GM23338 (cell line): Measurements from ENCODE around the gene MEGF6. TPM values are rescaled to one million over a fixed set of nuclear protein-coding genes. Genes with fewer than 3 reads are reported as not detected.

ENCODE experiments used
- ATAC-seq: fragments of 200-7000 bp; cut with Tn5 transposase; 3 replicates; pipeline ENCODE4 v1.9.1; 2020
- DNase-seq: peaks from one replicate; pipeline ENCODE4 v3.0.0-alpha.2; 2015; ENCODE audit warnings: low spot score
- H2AFZ ChIP-seq: fragments of 200-600 bp; sonication (generic); 2 replicates; pipeline ENCODE4 v1.8.0; 2016; ENCODE audit warnings: antibody characterized with exemption, mild to moderate bottlenecking, moderate library complexity
- H3F3A ChIP-seq: fragments of 200-600 bp; sonication (generic); replicated peaks from 2 replicates; pipeline ENCODE4 v1.8.0; 2017; ENCODE audit warnings: antibody characterized with exemption, mixed run types, low read depth
- H3K27ac ChIP-seq: fragments of 200-600 bp; sonication (generic); 2 replicates; pipeline ENCODE4 v1.6.1; 2016; ENCODE audit warnings: low read depth
- H3K27me3 ChIP-seq: fragments of 200-600 bp; sonication (generic); 2 replicates; pipeline ENCODE4 v1.8.0; 2016; ENCODE audit warnings: mild to moderate bottlenecking, mixed run types, moderate library complexity; ENCODE audit not compliant: insufficient read depth
- H3K36me3 ChIP-seq: fragments of 200-600 bp; sonication (generic); 2 replicates; pipeline ENCODE4 v1.8.0; 2016; ENCODE audit warnings: mild to moderate bottlenecking; ENCODE audit not compliant: insufficient read depth
- H3K4me1 ChIP-seq: fragments of 200-600 bp; sonication (generic); 2 replicates; pipeline ENCODE4 v1.8.0; 2016; ENCODE audit warnings: mild to moderate bottlenecking, moderate library complexity; ENCODE audit not compliant: insufficient read depth
- H3K4me2 ChIP-seq: fragments of 200-600 bp; sonication (generic); 2 replicates; pipeline ENCODE4 v1.7.1; 2017; ENCODE audit warnings: mixed run types
- H3K4me3 ChIP-seq: fragments of 200-600 bp; sonication (generic); 2 replicates; pipeline ENCODE4 v1.6.1; 2016; ENCODE audit warnings: mixed run types
- H3K79me2 ChIP-seq: fragments of 200-600 bp; sonication (generic); replicated peaks from 2 replicates; pipeline ENCODE4 v1.8.0; 2017; ENCODE audit warnings: mild to moderate bottlenecking; ENCODE audit not compliant: insufficient read depth
- H3K9me2 ChIP-seq: fragments of 200-600 bp; sonication (generic); 2 replicates; pipeline ENCODE4 v1.8.0; 2017; ENCODE audit not compliant: insufficient read depth
- H4K20me1 ChIP-seq: fragments of 200-600 bp; sonication (generic); replicated peaks from 2 replicates; pipeline ENCODE4 v1.8.0; 2017; ENCODE audit warnings: mild to moderate bottlenecking; ENCODE audit not compliant: insufficient read depth
- H3K27ac Mint-ChIP-seq: 2 replicates; pipeline ENCODE4 v1.8.0; 2020; ENCODE audit warnings: inconsistent platforms, mild to moderate bottlenecking, moderate library complexity, mixed read lengths
- H3K27me3 Mint-ChIP-seq: 3 replicates; pipeline ENCODE4 v1.8.0; 2022; ENCODE audit warnings: low read depth, mild to moderate bottlenecking, moderate library complexity, mixed read lengths, inconsistent platforms; ENCODE audit not compliant: insufficient read depth, poor library complexity
- H3K36me3 Mint-ChIP-seq: 3 replicates; pipeline ENCODE4 v1.8.0; 2021; ENCODE audit warnings: low read depth, mild to moderate bottlenecking, inconsistent platforms, moderate library complexity, mixed read lengths
- H3K4me1 Mint-ChIP-seq: 3 replicates; pipeline ENCODE4 v1.8.0; 2020; ENCODE audit warnings: mild to moderate bottlenecking, inconsistent platforms, mixed read lengths
- H3K4me3 Mint-ChIP-seq: 3 replicates; pipeline ENCODE4 v1.8.0; 2021; ENCODE audit warnings: moderate library complexity, mild to moderate bottlenecking, inconsistent platforms, mixed read lengths
- H3K9me3 Mint-ChIP-seq: 3 replicates; pipeline ENCODE4 v1.8.0; 2020; ENCODE audit warnings: moderate library complexity, mild to moderate bottlenecking, inconsistent platforms, mixed read lengths
- CREB1 ChIP-seq: fragments of 250-450 bp; sonication (Bioruptor Pico); IDR thresholded peaks from 2 replicates; pipeline ENCODE4 v1.5.0; 2020; ENCODE audit warnings: low read depth, mild to moderate bottlenecking, moderate library complexity
- CTCF ChIP-seq, 2 experiments: fragments of 200-600 bp in 1 of 2; sonication (generic) in 1 of 2; conservative IDR thresholded peaks; 2 replicates each; pipeline versions ENCODE4 v1.5.1 to v1.6.1; 2016 to 2017; ENCODE audit warnings: antibody characterized with exemption in 2 of 2, low read depth in 2 of 2, mild to moderate bottlenecking in 2 of 2, moderate library complexity in 1 of 2
- ETS1 ChIP-seq: IDR thresholded peaks from 2 replicates; pipeline ENCODE4 v1.6.1; 2016; ENCODE audit warnings: antibody characterized with exemption
- EZH2 ChIP-seq: fragments of 200-600 bp; sonication (generic); IDR thresholded peaks from one replicate; pipeline ENCODE4 v1.8.0; 2017; ENCODE audit warnings: antibody characterized with exemption, mild to moderate bottlenecking, low read depth; ENCODE audit not compliant: unreplicated experiment
- EZH2phosphoT487 ChIP-seq: fragments of 200-600 bp; sonication (generic); IDR thresholded peaks from one replicate; pipeline ENCODE4 v1.8.1; 2018; ENCODE audit warnings: antibody characterized with exemption; ENCODE audit not compliant: unreplicated experiment
- JUNB ChIP-seq: IDR thresholded peaks from one replicate; pipeline ENCODE4 v1.6.1; 2016; ENCODE audit warnings: antibody characterized with exemption; ENCODE audit not compliant: unreplicated experiment
- NANOG ChIP-seq: IDR thresholded peaks from 2 replicates; pipeline ENCODE4 v1.6.1; 2016; ENCODE audit warnings: antibody characterized with exemption, borderline replicate concordance
- POLR2AphosphoS5 ChIP-seq: IDR thresholded peaks from 2 replicates; pipeline ENCODE4 v1.6.1; 2016; ENCODE audit warnings: antibody characterized with exemption, low read depth
- REST ChIP-seq: IDR thresholded peaks from one replicate; pipeline ENCODE4 v1.6.1; 2018; ENCODE audit warnings: antibody characterized with exemption; ENCODE audit not compliant: unreplicated experiment
- ZNF114 ChIP-seq: fragments of 250-450 bp; sonication (Bioruptor Pico); IDR thresholded peaks from 2 replicates; pipeline ENCODE4 v1.5.0; 2020; ENCODE audit warnings: mild to moderate bottlenecking, moderate library complexity
- ZNF331 ChIP-seq: fragments of 250-450 bp; sonication (Bioruptor Pico); IDR thresholded peaks from 2 replicates; pipeline ENCODE4 v1.5.0; 2020; ENCODE audit warnings: low read depth, mild to moderate bottlenecking, moderate library complexity
- polyA plus RNA-seq: library from polyadenylated mRNA; unstranded; fragments of >200 nt; fragmentation: Nextera tagmentation; extraction: Ambion mirVana; gene quantifications from 2 replicates; pipeline ENCODE4 v1.2.1, GENCODE V29; 2016
- total RNA-seq: library from RNA; depleted of rRNA; stranded (reverse); fragments of >200 nt; shearing (Covaris generic); gene quantifications from 2 replicates; pipeline ENCODE4 v1.2.3, GENCODE V29; 2014

Gene MEGF6
- total and polyA plus RNA-seq, 2 experiments from 2014 or later: 4.0 to 21.4 TPM

- no peak for TF ChIP-seq ETS1
Measured at GRCh38 chr1:3481046-3481445, 130.3 kb downstream of the MEGF6 start (continued).

GRCh38 chr1:3480369-3480719 lies 131.0 kb downstream of the MEGF6 start:
- H3K79me2 ChIP-seq: no peaks in the 10 kb centered on the region
- no peak for ATAC-seq
- H3K27ac Mint-ChIP-seq: no peak overlapping the region

GRCh38 chr1:3479511-3480368 lies 131.6 kb downstream of the MEGF6 start:
- Histone ChIP-seq H2AFZ (no peak overlapping the region), H3K27me3 (no peaks in the 10 kb centered on the region), H3K79me2 (no peaks in the 10 kb centered on the region), H4K20me1 (no peaks in the 10 kb centered on the region), H3F3A (0 out of 2 replicates have a peak, but pooled peaks cover 2% of the 10 kb centered on the region), H3K4me3 (no peak overlapping the region), H3K9me2 (no peaks in the 10 kb centered on the region), H3K27ac (no peak overlapping the region), H3K4me1 (no peaks in the 10 kb centered on the region), H3K36me3 (no peaks in the 10 kb centered on the region), H3K4me2 (no peak overlapping the region)
- Mint-ChIP-seq H3K4me3 (no peak overlapping the region), H3K27me3 (peaks cover 3% of the 10 kb centered on the region), H3K27ac (no peak overlapping the region), H3K9me3 (peaks cover 4% of the 10 kb centered on the region; the same call in 1 of the 3 replicates), H3K4me1 (peaks cover 2% of the 10 kb centered on the region; the same call in 1 of the 3 replicates), H3K36me3 (no peaks in the 10 kb centered on the region; the same call in 2 of the 3 replicates)
- DNase-seq (no peak), ATAC-seq (no peak)
- TF ChIP-seq CTCF (conservative IDR thresholded peaks at IDR 0.05; ENCODE audit: low read depth in 2 of 2) (no peak), CREB1 (CRISPR knock-in tag) (no peak), NANOG (no peak), EZH2 (no peak), REST (no peak), ZNF114 (CRISPR knock-in tag) (no peak), JUNB (no peak), POLR2AphosphoS5 (no peak), ETS1 (no peak), ZNF331 (CRISPR knock-in tag) (no peak), EZH2phosphoT487 (no peak)

More at GRCh38 chr1:3480369-3480719, 131.0 kb downstream of the MEGF6 start:
- no peaks in the 10 kb centered on the region for H3K36me3 ChIP-seq
- no peak for DNase-seq
- no peaks in the 10 kb centered on the region for H4K20me1 ChIP-seq
- no peak overlapping the region for H3K27ac ChIP-seq
- H3K4me3 ChIP-seq: no peak overlapping the region
- H3F3A ChIP-seq: 0 out of 2 replicates have a peak, but pooled peaks cover 2% of the 10 kb centered on the region
- H3K4me2 ChIP-seq: no peak overlapping the region
- no peak overlapping the region for H2AFZ ChIP-seq
- Mint-ChIP-seq H3K36me3 (peaks cover 3% of the 10 kb centered on the region; the same call in 1 of the 3 replicates), H3K9me3 (peaks cover 8% of the 10 kb centered on the region), H3K4me3 (no peak overlapping the region), H3K27me3 (peaks cover 4% of the 10 kb centered on the region), H3K4me1 (peaks cover 2% of the 10 kb centered on the region; the same call in 1 of the 3 replicates)
- no peaks in the 10 kb centered on the region for H3K4me1 ChIP-seq
- no peaks in the 10 kb centered on the region for H3K27me3 ChIP-seq
- no peak for TF ChIP-seq EZH2phosphoT487
- no peaks in the 10 kb centered on the region for H3K9me2 ChIP-seq
